ENCODE measurements around the gene KRT26. TPM values are rescaled to one million over a fixed set of nuclear protein-coding genes. Genes with fewer than 3 reads are reported as not detected.

Gene KRT26
- total and polyA plus RNA-seq, 9 donors, result 0.12 TPM; not detected in 8

GRCh38 chr17:40795019-40795667 lies 23.1 kb upstream of the KRT26 start:
- no peaks in the 10 kb centered on the region for H3K9me3 ChIP-seq (replicated peaks; ENCODE audit: control insufficient read depth, low read depth, low read length)
- H3K4me3 ChIP-seq (ENCODE audit: low read length), result no peak overlapping the region
- H3K36me3 ChIP-seq (ENCODE audit: control insufficient read depth, insufficient read depth, low read length), result no peaks in the 10 kb centered on the region
- H3K27ac ChIP-seq (ENCODE audit: low read length), result no peak overlapping the region
- WGBS (ENCODE audit: insufficient coverage), result 68% methylated on average over 3 of the region's 10 CpGs
- no peak for DNase-seq
- H3K27me3 ChIP-seq (ENCODE audit: control insufficient read depth, insufficient read depth, low read length), result peaks cover 17% of the 10 kb centered on the region
- H3K4me1 ChIP-seq (ENCODE audit: control insufficient read depth, insufficient read depth, low read length), result peaks cover 5% of the 10 kb centered on the region

- H3K27me3 ChIP-seq (ENCODE audit: control insufficient read depth, insufficient read depth, low read length), result peaks cover 14% of the 10 kb centered on the region
- H3K36me3 ChIP-seq (ENCODE audit: control insufficient read depth, insufficient read depth, low read length), result no peaks in the 10 kb centered on the region
- no peak for DNase-seq
- no peak overlapping the region for H3K4me3 ChIP-seq (ENCODE audit: low read length)
- peaks cover 5% of the 10 kb centered on the region for H3K4me1 ChIP-seq (ENCODE audit: control insufficient read depth, insufficient read depth, low read length)
- WGBS (ENCODE audit: insufficient coverage), result no CpG with 5 or more reads among the region's 2 CpGs
- no peaks in the 10 kb centered on the region for H3K9me3 ChIP-seq (replicated peaks; ENCODE audit: control insufficient read depth, low read depth, low read length)
- no peak overlapping the region for H3K27ac ChIP-seq (ENCODE audit: low read length)
Observed at GRCh38 chr17:40794466-40794865, 22.5 kb upstream of the KRT26 start.

DNA sequence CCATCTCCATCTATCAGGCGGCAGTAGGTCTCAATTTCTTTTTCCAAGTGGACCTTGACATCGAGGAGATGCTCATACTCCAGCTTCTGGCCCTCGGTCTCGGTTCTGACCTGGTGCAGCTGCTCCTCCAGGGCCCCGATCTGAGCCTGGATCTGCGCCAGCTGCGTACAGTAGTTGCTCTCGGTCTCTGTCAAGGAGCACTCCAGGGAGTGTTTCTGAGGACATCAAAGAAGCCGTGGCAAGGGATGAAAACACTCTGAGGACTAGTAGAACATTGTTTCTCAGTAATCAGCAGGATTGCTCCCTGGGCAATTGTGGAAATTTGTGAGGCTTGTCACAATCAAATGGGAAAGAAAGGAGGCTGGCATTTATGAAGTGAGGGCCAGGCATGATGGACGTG lies 21.8 kb upstream of the KRT26 start:
- DNase-seq, result no peak
- Histone ChIP-seq H3K9me3 (replicated peaks; ENCODE audit: control insufficient read depth, low read depth, low read length) (no peaks in the 10 kb centered on the region), H3K4me3 (ENCODE audit: low read length) (no peak overlapping the region), H3K27me3 (ENCODE audit: control insufficient read depth, insufficient read depth, low read length) (peaks cover 13% of the 10 kb centered on the region), H3K27ac (ENCODE audit: low read length) (no peak overlapping the region), H3K4me1 (ENCODE audit: control insufficient read depth, insufficient read depth, low read length) (peaks cover 5% of the 10 kb centered on the region), H3K36me3 (ENCODE audit: control insufficient read depth, insufficient read depth, low read length) (no peaks in the 10 kb centered on the region)
- WGBS (ENCODE audit: insufficient coverage), result 36% methylated on average over 8 of the region's 10 CpGs

DNA sequence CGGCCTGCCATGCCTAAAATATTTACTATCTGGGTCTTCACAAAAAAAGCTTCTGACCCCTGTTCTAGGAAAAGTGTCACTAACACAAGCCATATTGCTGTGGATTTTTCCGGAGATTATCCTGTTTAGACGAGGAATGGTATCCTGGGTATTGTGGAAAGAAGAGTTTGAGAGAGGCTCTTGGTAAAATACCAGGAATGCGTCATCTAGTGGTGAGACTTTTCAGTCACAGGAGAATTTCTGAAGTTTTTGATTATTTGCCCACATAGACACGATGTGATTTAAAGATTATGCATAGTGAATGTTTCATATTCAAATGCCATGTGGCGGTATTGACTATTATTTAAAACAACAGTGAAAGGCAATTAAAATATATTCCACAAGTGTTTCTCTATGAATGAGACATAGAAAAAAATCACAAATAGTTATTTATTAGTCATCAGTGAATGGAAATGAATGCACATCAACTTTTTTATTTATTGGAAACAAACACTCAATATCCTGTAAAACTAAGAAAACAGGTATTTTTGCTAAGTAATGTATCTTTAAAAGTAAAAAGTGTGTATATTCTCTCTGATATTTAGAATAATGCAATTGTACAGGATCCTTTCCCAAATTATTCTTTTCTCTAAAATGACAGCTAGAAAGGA lies 19.9 kb upstream of the KRT26 start:
- Histone ChIP-seq H3K27ac (ENCODE audit: low read length) (no peak overlapping the region), H3K4me3 (ENCODE audit: low read length) (no peak overlapping the region), H3K4me1 (ENCODE audit: control insufficient read depth, insufficient read depth, low read length) (peaks cover 5% of the 10 kb centered on the region), H3K36me3 (ENCODE audit: control insufficient read depth, insufficient read depth, low read length) (no peaks in the 10 kb centered on the region), H3K27me3 (ENCODE audit: control insufficient read depth, insufficient read depth, low read length) (peaks cover 9% of the 10 kb centered on the region), H3K9me3 (replicated peaks; ENCODE audit: control insufficient read depth, low read depth, low read length) (no peaks in the 10 kb centered on the region)
- WGBS (ENCODE audit: insufficient coverage), result no CpG with 5 or more reads among the region's 6 CpGs
- peak; percentile 88 for DNase-seq

DNA sequence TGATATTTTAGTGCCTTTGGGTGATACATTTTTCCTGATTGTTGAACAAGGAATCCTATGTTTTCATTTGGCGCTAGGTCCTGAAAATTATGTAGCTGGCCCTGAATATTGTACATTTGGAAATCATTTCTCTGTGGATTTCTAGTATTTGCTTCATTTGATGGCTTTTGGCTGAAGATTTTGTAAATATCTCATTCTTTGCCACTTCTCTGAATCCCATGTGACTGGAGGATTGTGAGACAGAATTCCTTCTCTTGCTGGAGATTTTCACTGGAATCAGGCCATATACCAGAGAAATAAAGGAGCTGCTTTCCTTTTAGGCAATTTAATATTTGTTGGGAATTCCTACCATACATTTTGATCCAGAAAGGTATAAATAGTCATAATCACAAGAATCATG lies 19.1 kb upstream of the KRT26 start:
- no peaks in the 10 kb centered on the region for H3K9me3 ChIP-seq (replicated peaks; ENCODE audit: control insufficient read depth, low read depth, low read length)
- peak; percentile 80 for DNase-seq
- H3K27me3 ChIP-seq (ENCODE audit: control insufficient read depth, insufficient read depth, low read length), result peaks cover 4% of the 10 kb centered on the region
- H3K27ac ChIP-seq (ENCODE audit: low read length), result peak overlapping the region; percentile 23
- no CpG with 5 or more reads among the region's 1 CpG for WGBS (ENCODE audit: insufficient coverage)
- H3K4me3 ChIP-seq (ENCODE audit: low read length), result no peak overlapping the region
- peaks cover 5% of the 10 kb centered on the region for H3K4me1 ChIP-seq (ENCODE audit: control insufficient read depth, insufficient read depth, low read length)
- no peaks in the 10 kb centered on the region for H3K36me3 ChIP-seq (ENCODE audit: control insufficient read depth, insufficient read depth, low read length)

DNA sequence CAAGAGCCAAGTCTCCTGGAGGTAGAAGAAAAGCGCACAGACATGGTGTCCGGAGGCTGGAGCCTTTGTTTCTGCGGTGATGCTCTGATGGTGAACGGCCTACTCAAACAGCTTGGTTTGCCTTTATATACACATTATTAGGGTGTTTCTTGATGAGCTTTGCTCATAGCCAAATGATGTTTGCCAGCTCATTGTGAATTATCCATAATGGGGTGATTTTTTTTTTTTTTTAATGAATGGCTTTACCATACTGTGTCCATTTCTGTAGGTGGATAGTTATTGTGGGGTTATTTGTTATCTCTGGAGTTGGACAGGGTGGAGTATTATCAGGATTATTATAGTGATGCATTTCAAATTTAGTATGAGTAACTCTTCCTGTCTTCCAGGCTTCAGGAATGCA lies 10.4 kb upstream of the KRT26 start, which contains the start of gene KRT27:
Gene KRT27, minus strand, starts transcription at position 101 of the 400 bp plus-strand sequence. Its CDS starts 57 bp downstream, at position 44.
- Histone ChIP-seq H3K4me1 (ENCODE audit: control insufficient read depth, insufficient read depth, low read length) (no peaks in the 10 kb centered on the region), H3K27ac (ENCODE audit: low read length) (no peak within 1 kb of the TSS), H3K9me3 (replicated peaks; ENCODE audit: control insufficient read depth, low read depth, low read length) (no peaks in the 10 kb centered on the region), H3K4me3 (ENCODE audit: low read length) (no peak within 1 kb of the TSS), H3K36me3 (ENCODE audit: control insufficient read depth, insufficient read depth, low read length) (no peaks in the 10 kb centered on the region), H3K27me3 (ENCODE audit: control insufficient read depth, insufficient read depth, low read length) (peaks cover 10% of the 10 kb centered on the region)
- no peak for DNase-seq
- 100% methylated on average over 2 of the region's 4 CpGs for WGBS (ENCODE audit: insufficient coverage)

DNA sequence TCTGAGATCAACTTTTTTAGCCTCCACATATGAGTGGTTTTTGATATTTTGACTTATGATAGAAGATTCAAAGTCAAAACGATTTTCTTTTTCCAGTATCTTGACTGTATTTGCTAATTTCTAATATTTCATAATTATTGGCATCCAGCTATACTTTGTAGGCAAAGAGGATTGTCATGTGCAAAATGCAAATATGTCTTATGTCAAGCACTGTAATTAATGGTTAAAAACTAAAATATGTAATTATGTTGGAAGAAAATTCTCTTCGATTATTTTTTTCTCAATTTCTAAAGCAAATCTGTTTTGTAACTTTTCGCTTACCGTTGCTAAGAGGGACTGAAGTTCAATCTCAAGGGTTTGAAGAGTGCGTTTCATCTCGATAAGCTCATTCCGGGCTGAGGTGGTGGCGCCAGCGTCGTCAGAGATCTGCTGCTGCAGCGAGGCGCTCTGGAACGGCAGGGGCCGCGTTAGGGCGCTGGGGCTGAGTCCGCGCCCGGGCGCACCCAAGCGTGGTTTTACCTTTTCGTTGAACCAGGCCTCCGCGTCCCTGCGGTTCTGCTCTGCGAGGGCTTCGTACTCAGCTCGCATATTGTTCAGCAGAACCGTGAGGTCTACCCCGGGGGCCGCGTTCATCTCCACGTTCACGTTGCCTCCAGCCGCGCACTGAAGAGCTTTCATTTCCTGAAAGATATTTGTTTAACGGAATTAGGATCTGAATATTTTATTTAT lies 7.3 kb upstream of the KRT26 start:
- H3K27ac ChIP-seq (ENCODE audit: low read length), result no peak overlapping the region
- H3K4me3 ChIP-seq (ENCODE audit: low read length), result no peak overlapping the region
- no peaks in the 10 kb centered on the region for H3K36me3 ChIP-seq (ENCODE audit: control insufficient read depth, insufficient read depth, low read length)
- DNase-seq, result no peak
- H3K9me3 ChIP-seq (replicated peaks; ENCODE audit: control insufficient read depth, low read depth, low read length), result no peaks in the 10 kb centered on the region
- WGBS (ENCODE audit: insufficient coverage), result 18% methylated on average over 24 of the region's 37 CpGs
- H3K27me3 ChIP-seq (ENCODE audit: control insufficient read depth, insufficient read depth, low read length), result peaks cover 11% of the 10 kb centered on the region
- H3K4me1 ChIP-seq (ENCODE audit: control insufficient read depth, insufficient read depth, low read length), result no peaks in the 10 kb centered on the region

DNA sequence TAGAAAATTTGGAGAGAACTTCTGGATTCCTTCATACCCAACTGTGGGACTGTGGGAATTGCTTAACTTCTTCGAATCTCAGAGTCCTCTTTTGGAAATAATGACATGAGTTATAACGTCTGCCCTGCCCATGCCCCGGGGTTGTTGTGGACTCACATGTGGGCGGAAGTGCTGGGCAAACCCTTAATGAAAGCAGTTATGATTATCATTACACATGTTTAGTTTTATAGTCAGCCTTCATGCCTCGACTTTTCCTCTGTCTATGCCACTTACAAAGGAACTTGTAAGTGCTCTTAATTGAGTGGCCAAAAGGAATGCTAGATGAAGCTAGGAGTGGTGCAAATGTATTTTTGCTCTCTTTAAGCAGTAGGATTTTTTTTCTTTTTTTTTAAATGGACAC lies 6.5 kb upstream of the KRT26 start:
- H3K4me1 ChIP-seq (ENCODE audit: control insufficient read depth, insufficient read depth, low read length), result no peaks in the 10 kb centered on the region
- no peak overlapping the region for H3K27ac ChIP-seq (ENCODE audit: low read length)
- no peak for DNase-seq
- no peaks in the 10 kb centered on the region for H3K9me3 ChIP-seq (replicated peaks; ENCODE audit: control insufficient read depth, low read depth, low read length)
- H3K4me3 ChIP-seq (ENCODE audit: low read length), result no peak overlapping the region
- WGBS (ENCODE audit: insufficient coverage), result 60% methylated on average over 1 of the region's 5 CpGs
- H3K36me3 ChIP-seq (ENCODE audit: control insufficient read depth, insufficient read depth, low read length), result no peaks in the 10 kb centered on the region
- H3K27me3 ChIP-seq (ENCODE audit: control insufficient read depth, insufficient read depth, low read length), result peaks cover 11% of the 10 kb centered on the region

DNA sequence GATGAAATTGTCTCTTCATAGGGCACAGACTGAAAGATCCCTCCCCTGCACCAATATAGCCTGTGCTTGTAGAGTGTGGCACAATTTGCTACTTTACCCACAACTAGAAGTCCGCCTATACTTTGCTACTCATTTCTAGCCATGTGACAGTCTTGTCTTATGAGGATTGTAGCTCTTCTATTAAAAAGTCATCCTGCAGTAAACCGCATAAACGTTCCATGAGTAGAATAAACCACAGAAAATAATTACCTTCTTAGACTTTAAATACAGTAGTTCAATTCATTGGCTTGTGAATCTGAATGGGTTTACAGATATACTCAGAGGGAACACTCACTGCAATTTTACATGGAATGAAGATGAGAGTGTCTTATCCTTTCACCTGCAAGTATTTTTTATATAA lies 6.0 kb upstream of the KRT26 start:
- Histone ChIP-seq H3K4me1 (ENCODE audit: control insufficient read depth, insufficient read depth, low read length) (no peaks in the 10 kb centered on the region), H3K27me3 (ENCODE audit: control insufficient read depth, insufficient read depth, low read length) (peaks cover 11% of the 10 kb centered on the region), H3K9me3 (replicated peaks; ENCODE audit: control insufficient read depth, low read depth, low read length) (no peaks in the 10 kb centered on the region), H3K4me3 (ENCODE audit: low read length) (no peak overlapping the region), H3K36me3 (ENCODE audit: control insufficient read depth, insufficient read depth, low read length) (no peaks in the 10 kb centered on the region), H3K27ac (ENCODE audit: low read length) (no peak overlapping the region)
- DNase-seq, result no peak
- whole genome bisulfite sequencing (ENCODE audit: insufficient coverage), result no CpG with 5 or more reads among the region's 3 CpGs

DNA sequence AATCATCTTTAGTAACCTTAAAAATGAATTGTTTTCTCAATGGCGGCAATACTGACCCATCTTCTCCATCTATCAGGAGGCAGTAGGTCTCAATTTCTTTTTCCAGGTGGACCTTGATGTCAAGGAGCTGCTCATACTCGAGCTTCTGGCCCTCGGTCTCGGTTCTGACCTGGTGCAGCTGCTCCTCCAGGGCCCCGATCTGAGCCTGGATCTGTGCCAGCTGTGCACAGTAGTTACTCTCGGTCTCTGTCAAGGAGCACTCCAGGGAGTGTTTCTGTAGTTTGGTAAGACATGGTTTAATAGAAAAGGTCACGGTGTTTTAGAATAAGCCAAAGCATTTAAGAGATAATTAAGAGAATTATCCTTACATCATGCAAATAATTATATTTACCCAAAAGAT lies 5.5 kb upstream of the KRT26 start:
- H3K9me3 ChIP-seq (replicated peaks; ENCODE audit: control insufficient read depth, low read depth, low read length), result no peaks in the 10 kb centered on the region
- no peak overlapping the region for H3K4me3 ChIP-seq (ENCODE audit: low read length)
- WGBS (ENCODE audit: insufficient coverage), result 38% methylated on average over 4 of the region's 7 CpGs
- no peak for DNase-seq
- H3K27ac ChIP-seq (ENCODE audit: low read length), result no peak overlapping the region
- peaks cover 13% of the 10 kb centered on the region for H3K27me3 ChIP-seq (ENCODE audit: control insufficient read depth, insufficient read depth, low read length)
- no peaks in the 10 kb centered on the region for H3K36me3 ChIP-seq (ENCODE audit: control insufficient read depth, insufficient read depth, low read length)
- no peaks in the 10 kb centered on the region for H3K4me1 ChIP-seq (ENCODE audit: control insufficient read depth, insufficient read depth, low read length)

Data from muscle of leg (tissue), 11 donors.